ENCODE results near the gene ARHGDIG. TPM values are rescaled to one million over a fixed set of nuclear protein-coding genes. Genes with fewer than 3 reads are reported as not detected.

ARHGDIG gene
- total and polyA plus RNA-seq, 9 of the 15 experiments (the other 6 are each of a cell fraction or from before 2014, with no cell fraction given): 0.36 to 2.5 (median 0.64) TPM; not detected in 2

GRCh38 chr16:324451-325334 is 44.3 kb downstream of the ARHGDIG start (continued):
- TF ChIP-seq HOMEZ (CRISPR knock-in tag; IDR thresholded peaks at IDR 0.05) (no peak), MECOM (CRISPR knock-in tag; IDR thresholded peaks at IDR 0.05) (peak; percentile 24; the same call in 1 of the 2 replicates), KDM4B (IDR thresholded peaks at IDR 0.05; ENCODE audit: borderline replicate concordance in 2 of 2, low read depth in 1 of 2) (no peak), ZSCAN32 (CRISPR knock-in tag; IDR thresholded peaks at IDR 0.05) (no peak), EZH2 (IDR thresholded peaks at IDR 0.05; ENCODE audit: borderline replicate concordance, low read depth, low read length) (no peak), HEY1 (CRISPR knock-in tag; IDR thresholded peaks at IDR 0.05; ENCODE audit: borderline replicate concordance) (no peak), SIN3B (IDR thresholded peaks at IDR 0.05; ENCODE audit: low read depth) (no peak), TBP (optimal IDR thresholded peaks at IDR 0.05; ENCODE audit: low read depth, low read length) (no peak), ZBTB26 (CRISPR knock-in tag; IDR thresholded peaks at IDR 0.05) (no peak), DIDO1 (tag; IDR thresholded peaks at IDR 0.05; ENCODE audit: low read depth) (no peak), ETV1 (tag; conservative IDR thresholded peaks at IDR 0.05; ENCODE audit: low read depth) (no peak; the same call in 1 of the 2 replicates), ZHX1 (conservative IDR thresholded peaks at IDR 0.05; ENCODE audit: low read length) (no peak), SLC30A9 (CRISPR knock-in tag; IDR thresholded peaks at IDR 0.05) (no peak), MXI1 (IDR thresholded peaks at IDR 0.05; ENCODE audit: low read depth, low read length) (peak; percentile 50; the same call in 1 of the 2 replicates), ZBTB33 (CRISPR knock-in tag; IDR thresholded peaks at IDR 0.05) (no peak), SREBF1 (IDR thresholded peaks at IDR 0.05; ENCODE audit: borderline replicate concordance, low read depth, low read length) (no peak), CBFB (CRISPR knock-in tag; IDR thresholded peaks at IDR 0.05) (no peak), PHF8 (IDR thresholded peaks at IDR 0.05; ENCODE audit: borderline replicate concordance, low read length) (peak; percentile 27; the same call in 1 of the 2 replicates)
